GM21528 (cell line): Measurements from ENCODE around the gene ASAP2.

Experiments
- ATAC-seq: cut with Tn5 transposase; IDR thresholded peaks from one replicate; pipeline ENCODE4 v1.9.1; 2021; ENCODE audit warnings: mild to moderate bottlenecking, moderate library complexity; ENCODE audit not compliant: unreplicated experiment, low FRiP score

The ASAP2 gene

DNA sequence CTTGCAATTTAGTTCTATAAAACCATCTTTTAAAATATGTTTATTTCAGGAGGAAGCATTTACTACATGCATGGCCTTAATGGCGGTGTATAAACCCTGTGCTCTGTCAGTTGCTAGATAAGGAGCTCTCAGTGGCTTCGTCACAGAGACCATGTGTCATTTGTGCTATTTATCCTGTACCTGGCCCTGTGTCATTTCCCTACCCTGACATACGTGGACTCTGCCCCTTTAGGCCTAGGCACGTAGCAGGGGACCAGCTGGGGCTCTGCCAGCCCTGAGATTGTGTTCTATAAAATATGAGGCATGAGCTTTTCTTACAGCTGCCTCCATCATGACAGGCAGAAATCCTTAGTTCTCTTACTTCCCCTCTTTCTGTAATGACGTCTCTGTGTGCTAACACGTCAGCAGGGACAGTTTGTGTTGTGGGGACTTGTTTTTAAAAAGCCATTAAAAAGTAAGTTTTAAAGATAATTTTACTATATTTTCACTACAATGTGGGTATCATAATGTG is 128.8 kb downstream of the ASAP2 start:
- no peak for ATAC-seq

DNA sequence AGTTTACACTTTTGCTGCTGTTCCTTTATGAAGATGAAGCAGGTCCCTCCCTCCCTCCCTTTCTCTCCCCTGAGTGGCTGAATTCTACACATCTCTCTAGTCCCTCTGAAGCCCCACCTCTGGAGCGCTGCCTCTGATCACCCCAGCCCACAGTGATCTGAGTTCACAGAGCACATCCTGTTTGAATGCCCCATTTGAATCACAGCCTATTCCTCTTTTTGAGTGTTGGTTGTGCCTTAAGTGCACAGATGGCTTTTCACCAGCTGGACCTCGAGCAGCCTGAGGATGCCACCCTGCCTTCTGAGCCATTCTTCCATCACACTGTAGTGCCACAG is 129.6 kb downstream of the ASAP2 start:
- ATAC-seq, result no peak

DNA sequence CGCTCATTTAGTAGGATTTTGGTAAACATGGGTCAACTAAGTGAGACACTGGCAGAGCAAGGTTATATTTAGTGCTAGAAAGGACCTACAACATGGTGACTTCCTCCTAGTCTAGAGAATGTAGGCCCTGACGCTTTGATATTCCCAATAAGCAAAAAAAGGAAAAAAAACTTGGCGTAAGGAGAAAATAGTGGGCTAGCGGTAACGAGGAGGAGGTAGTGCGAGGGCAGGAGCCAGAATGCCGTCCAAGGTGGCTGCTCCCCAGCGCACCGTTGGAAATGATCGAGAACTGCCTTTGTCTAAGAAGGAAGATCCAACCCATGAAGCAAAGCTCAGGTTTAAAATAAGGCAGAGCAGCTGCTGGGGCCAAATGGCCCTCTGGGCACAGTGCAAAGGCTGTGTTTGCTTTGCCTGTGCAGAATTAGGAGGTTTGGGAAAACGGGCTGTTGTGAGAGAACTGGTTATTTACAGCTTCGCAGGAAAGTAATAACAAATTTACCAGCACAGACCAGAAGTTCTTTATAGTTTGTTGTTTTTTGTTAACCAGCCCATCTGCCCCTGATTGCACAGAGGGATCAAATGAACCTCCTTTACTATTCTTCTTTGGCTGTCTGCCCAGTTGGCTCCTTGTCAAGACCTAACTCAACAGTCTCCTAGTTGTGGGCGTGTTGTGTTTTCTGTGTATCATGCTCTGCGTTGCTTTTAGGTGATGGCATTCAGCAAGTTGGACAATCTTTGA is 130.1 kb downstream of the ASAP2 start:
- ATAC-seq, result no peak

DNA sequence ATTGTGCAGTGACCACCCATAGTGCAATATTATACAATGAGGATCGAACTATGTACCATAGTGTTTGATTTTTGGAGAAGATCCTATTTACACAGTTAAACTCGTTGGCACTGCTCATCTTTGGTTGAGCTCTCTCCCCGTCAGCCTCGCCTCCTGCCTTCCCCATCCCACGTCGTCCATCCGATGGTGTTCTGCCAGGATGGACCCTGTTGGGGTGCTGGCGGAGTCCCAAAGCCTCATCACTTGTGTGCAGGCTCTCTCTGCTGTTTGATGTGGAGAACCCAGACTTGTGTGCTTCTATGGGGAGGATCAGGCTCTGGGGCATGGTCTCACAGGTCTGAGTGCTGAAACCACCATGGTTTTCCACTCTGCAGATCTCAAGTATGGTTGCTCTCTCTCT is 131.3 kb downstream of the ASAP2 start:
- no peak for ATAC-seq

DNA sequence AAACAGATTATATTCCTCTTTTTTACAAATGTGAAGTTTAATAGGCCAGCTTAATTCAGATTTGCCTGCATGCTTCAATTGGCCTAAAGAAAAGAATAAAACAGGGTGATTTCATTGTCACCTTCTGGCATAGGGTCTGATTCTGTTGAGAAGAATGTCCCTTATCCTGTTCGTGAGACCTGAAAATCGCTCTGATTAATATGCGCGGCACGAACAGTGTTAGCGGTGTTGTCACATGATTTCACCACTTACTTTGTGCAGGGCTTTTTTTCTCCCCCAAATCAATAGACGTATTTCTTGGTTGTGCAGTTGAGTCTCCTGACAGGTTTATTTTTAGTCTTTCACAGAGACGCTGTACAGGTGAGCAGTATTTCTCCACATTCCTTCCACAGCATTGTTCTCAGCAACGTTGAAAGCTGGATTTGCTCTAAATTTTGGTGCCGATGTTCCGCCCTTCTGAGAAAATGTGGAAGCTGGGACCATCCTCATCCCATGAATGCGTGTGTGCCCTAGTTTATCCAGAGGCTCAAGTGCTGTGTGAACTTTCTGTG is 134.8 kb downstream of the ASAP2 start:
- ATAC-seq, result no peak

GRCh38 chr2:9342659-9343058 is 136.0 kb downstream of the ASAP2 start:
- no peak for ATAC-seq

GRCh38 chr2:9343524-9343923 is 136.9 kb downstream of the ASAP2 start:
- ATAC-seq, result no peak

DNA sequence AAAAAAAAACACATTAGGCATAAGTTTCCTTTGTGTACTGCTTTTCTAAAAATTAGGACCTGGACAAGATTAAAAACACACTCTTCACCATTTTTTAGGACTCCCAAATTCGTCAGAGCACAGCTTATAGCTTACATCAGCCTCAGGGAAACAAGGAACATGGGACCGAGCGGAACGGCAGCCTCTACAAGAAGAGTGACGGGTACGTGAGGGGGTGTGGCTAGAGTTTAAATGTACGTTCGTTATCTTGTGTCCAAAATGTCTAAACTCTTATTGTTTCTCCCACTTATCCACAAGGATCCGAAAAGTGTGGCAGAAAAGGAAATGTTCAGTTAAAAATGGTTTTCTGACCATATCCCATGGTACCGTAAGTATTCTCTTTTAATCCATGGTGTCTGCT is 137.8 kb downstream of the ASAP2 start:
- ATAC-seq, result no peak

DNA sequence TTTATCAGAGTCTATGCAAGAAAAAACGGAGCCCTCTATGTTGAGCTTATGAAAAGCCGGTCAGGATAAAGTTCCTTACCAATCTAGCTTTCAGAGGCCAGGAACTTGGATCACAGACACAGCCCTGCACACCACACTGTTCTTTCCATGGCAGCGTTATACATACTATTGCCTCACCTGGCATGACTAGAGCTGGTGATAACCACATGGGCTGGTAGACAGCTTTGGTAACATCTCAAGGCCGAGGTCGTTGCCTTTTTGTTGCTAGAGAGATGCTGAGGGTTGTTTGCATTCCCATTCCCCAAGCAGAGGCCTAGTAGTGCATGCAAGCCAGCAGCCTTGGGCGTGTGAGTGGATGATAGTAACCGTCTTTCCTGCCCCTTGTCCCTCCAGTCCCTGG is 138.7 kb downstream of the ASAP2 start:
- no peak for ATAC-seq

GRCh38 chr2:9345997-9346396 is 139.4 kb downstream of the ASAP2 start:
- ATAC-seq, result no peak

DNA sequence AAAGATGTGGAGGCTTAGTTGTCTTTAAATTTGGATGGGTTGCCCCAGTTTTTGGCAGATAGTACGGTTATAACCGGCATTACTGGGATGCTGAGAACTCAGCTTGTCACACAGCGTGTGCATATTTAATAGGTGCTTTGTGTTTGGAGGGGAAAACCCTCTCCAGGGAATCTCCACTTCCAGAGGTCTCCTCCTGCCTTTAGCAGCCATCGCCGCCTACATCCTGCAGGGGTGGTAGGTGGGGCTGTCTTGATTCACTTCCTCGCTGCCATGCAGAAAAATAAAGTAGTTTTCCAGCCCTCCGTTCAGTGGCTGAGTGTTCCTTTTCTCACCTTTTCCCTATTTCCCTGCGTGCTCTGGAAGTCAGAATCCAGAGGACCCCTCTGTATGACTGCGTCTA is 140.3 kb downstream of the ASAP2 start:
- no peak for ATAC-seq

GRCh38 chr2:9347411-9347881 is 140.8 kb downstream of the ASAP2 start:
- no peak for ATAC-seq

DNA sequence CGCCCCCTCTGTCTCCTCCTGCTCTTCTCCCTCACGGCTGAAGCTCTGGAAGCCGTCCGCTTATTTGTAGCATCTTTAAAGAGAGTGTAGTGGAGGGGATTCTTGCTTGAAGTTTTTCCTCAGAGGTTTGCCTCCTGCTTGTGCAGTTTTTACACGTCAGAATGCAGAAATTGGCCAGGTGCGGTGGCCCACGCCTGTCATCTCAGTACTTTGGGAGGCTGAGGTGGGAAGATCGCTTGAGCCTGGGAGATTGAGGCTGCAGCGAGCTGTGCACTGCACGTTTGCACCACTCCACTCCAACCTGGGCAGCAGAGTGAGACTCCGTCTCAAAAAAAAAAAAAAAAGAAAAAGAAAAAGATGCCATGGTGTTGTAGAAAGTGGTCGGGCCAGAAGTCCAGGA is 147.7 kb downstream of the ASAP2 start:
- ATAC-seq, result no peak

DNA sequence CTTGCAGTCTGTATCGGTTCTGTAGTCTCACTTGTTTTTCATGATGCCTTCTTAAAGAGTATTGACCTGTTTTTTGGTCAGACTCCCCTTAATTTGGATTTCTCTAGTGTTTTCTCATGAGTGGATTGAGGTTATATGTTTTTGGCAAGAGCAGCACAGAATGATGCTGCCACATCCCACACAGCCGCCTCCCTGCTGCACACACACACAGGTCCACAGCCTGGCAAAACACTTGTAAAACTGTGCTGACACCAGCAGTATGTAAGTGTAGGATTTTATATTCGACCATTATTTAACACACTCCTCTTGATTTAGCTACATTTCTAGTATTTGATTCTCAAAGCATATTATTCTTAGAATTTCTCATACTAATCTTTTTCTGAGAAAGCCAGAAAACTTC is 148.7 kb downstream of the ASAP2 start:
- ATAC-seq, result no peak

DNA sequence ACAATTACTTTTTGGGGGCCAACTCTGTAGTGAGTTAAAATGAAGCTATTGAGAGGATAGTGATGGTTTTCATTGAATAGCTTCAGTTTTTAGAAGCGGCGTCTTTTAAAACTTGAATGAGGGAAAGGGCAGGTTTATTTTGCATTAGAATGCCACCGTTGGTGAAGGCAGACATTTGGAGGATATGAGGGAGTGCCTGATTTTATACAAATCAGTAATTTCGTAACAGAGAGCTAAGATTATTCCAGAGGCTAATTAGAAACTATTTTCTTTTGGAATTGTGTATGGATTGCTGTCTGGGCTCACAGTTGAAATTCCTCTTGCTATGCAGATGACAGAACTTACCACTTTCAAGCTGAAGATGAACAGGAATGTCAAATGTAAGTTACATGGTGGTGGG is 149.1 kb downstream of the ASAP2 start:
- no peak for ATAC-seq

DNA sequence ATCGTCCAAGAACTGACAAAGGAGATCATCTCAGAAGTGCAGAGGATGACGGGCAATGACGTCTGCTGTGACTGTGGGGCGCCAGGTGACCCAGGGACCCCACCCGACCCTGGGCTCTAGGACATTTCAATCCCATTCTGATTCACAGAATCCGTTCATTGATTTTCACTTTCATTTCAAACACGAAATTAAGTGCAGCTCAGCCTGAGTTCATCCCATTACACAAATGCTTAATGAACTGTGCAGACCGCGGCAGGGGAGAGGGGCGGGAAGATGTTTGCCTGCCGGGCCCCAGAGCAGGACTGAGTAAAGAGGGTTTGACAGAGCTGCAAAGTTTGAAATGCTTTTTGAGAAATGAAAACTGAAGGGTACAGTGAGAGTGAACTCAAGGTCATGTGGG is 149.6 kb downstream of the ASAP2 start:
- no peak for ATAC-seq

DNA sequence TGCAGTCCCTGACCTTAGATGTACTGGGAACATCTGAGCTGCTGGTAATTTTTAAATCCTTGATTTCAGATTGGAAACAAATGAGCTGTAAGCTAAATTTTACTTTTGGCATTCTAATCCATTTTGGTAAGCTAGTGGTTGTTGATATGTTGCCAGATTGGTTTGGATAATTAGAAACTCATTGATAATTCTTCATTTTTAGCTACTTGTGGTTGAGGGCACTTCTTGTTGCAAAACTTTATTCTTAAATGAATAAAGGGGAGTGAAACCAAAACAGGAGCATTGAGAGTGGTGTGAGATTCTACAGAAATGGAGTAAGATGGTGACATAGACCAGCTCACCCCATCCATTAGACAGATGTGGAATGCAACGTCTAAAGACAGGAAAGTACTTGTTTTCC is 152.2 kb downstream of the ASAP2 start:
- no peak for ATAC-seq

GRCh38 chr2:9359463-9359862 is 152.9 kb downstream of the ASAP2 start:
- ATAC-seq, result no peak

- no peak for ATAC-seq
Measured at GRCh38 chr2:9360110-9360509, 153.5 kb downstream of the ASAP2 start.

DNA sequence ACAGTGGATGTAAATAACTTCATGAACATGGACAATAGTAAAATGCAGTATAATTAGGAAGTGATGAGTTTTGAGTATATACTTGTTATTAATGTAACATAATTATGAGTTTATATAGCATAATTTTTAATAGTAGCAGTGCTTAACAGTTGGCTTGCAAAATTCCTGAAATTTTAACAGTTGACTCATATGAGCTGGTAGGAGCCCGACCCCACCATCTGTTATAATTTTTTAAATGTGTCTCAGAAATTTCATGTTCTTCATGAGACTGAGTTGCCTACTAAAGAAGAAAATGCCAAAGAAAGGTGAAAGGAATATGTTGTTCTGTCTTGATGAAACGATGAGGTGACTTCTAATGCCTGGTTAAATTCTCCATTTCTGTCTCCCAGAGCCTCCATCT is 154.1 kb downstream of the ASAP2 start:
- ATAC-seq, result no peak

DNA sequence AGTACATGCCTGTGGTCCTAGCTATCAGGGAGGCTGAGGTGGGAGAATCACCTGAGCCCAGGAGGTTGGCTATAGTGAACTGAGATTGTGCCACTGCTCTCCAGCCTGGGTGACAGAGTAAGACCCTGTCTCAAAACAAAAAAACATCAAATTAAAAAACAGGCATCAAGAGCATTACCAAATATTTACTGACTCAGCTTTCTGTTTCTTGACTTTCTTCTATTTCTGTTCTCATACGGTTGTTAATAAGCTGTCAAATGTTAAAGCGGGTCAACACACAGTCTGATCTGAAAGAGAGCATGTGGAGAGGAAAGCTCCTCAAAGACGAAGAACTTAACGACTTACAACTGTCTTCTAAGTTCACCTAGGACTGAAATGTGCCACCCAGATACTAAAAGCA is 157.8 kb downstream of the ASAP2 start:
- ATAC-seq, result no peak

DNA sequence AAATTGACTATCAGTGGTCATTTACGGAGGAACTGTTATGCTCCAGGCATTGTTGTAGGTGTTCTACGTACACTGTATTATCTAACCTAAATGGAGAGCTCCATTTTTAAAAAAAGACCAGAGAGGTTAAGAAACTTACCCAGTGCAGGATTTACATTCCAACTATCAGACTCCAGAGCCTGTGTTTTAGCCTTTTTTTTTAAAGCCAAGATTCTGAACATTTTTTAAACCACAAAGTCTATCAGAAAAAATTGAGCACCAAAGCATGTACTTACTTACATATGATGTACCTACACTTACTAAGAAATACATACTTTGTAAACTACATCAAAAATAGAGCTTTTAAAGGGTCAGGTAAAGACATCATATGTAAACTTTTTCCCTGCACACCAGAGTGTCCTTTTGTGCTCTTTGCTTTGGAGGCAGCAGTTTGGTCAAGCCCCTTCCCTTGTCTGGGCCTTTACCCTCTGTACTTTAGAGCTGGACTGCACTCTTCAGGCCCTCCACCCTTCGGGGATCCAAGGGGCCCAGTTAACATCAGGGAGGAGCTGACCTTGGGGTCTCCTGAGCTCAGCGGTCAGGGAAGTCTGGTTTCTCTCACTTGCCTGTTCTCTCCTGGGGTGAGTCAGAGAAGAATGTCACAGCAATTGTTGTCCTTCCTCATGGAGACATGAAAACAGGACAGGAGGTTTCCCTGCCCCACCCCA is 158.3 kb downstream of the ASAP2 start:
- no peak for ATAC-seq
